K562 (cell line): ENCODE data around the gene SLC39A9. TPM values are rescaled to one million over a fixed set of nuclear protein-coding genes. Genes with fewer than 3 reads are reported as not detected.

Source experiments
- BRD4 ChIP-seq: fragments of 200-600 bp; sonication (generic); IDR thresholded peaks from 2 replicates; pipeline ENCODE4 v1.6.1; 2017; ENCODE audit warnings: inconsistent platforms
- CAMTA2 ChIP-seq: fragments of 250-450 bp; sonication (Bioruptor Pico); conservative IDR thresholded peaks from 2 replicates; pipeline ENCODE4 v1.5.1; 2022
- EHMT2 ChIP-seq: fragments of 450-650 bp; IDR thresholded peaks from 2 replicates; pipeline ENCODE4 v1.6.1; 2018; ENCODE audit warnings: antibody characterized with exemption
- ESRRB ChIP-seq: fragments of 250-450 bp; sonication (Bioruptor Pico); IDR thresholded peaks from 2 replicates; pipeline ENCODE4 v1.5.0; 2020; ENCODE audit warnings: mild to moderate bottlenecking, moderate library complexity, borderline replicate concordance
- FOXP1 ChIP-seq: sonication (generic); formaldehyde crosslinking; IDR thresholded peaks from 2 replicates; pipeline ENCODE4 v1.8.0; 2022; ENCODE audit warnings: mild to moderate bottlenecking, missing genetic modification reagents
- GTF2F1 ChIP-seq: IDR thresholded peaks from 2 replicates; pipeline ENCODE4 v1.6.1; 2011; ENCODE audit warnings: low read depth, low read length, improper control_type of control experiment
- HMG20A ChIP-seq: fragments of 450-650 bp; formaldehyde crosslinking; conservative IDR thresholded peaks from 2 replicates; pipeline ENCODE4 v1.4.0; 2020; ENCODE audit warnings: mild to moderate bottlenecking, mixed read lengths
- HNRNPH1 ChIP-seq: fragments of 200-400 bp; formaldehyde crosslinking; optimal IDR thresholded peaks from 2 replicates; pipeline ENCODE3; 2017; ENCODE audit warnings: low read depth, mild to moderate bottlenecking, low read length, moderate library complexity
- NFE2 ChIP-seq: IDR thresholded peaks from 2 replicates; pipeline ENCODE4 v1.6.1; 2014; ENCODE audit warnings: antibody characterized with exemption, low read depth
- RAD51 ChIP-seq: fragments of 450-650 bp; IDR thresholded peaks from 2 replicates; pipeline ENCODE4 v1.7.1; 2016; ENCODE audit warnings: low read depth, mild to moderate bottlenecking, borderline replicate concordance
- RBFOX2 ChIP-seq: fragments of 200-400 bp; formaldehyde crosslinking; IDR thresholded peaks from 2 replicates; pipeline ENCODE4 v1.6.1; 2017; ENCODE audit warnings: low read depth, mild to moderate bottlenecking, low read length, moderate library complexity
- RBM14 ChIP-seq: fragments of 200-400 bp; formaldehyde crosslinking; IDR thresholded peaks from 2 replicates; pipeline ENCODE4 v1.6.1; 2018; ENCODE audit warnings: low read depth, mild to moderate bottlenecking, low read length, moderate library complexity, borderline replicate concordance; ENCODE audit not compliant: insufficient read depth
- RBM15 ChIP-seq: fragments of 200-400 bp; formaldehyde crosslinking; IDR thresholded peaks from 2 replicates; pipeline ENCODE4 v1.6.1; 2018; ENCODE audit warnings: mild to moderate bottlenecking, low read length, moderate library complexity; ENCODE audit not compliant: insufficient read depth
- RNF2 ChIP-seq: sonication (generic); IDR thresholded peaks from 2 replicates; pipeline ENCODE4 v1.6.1; 2016
- SAFB ChIP-seq: fragments of 200-400 bp; formaldehyde crosslinking; IDR thresholded peaks from 2 replicates; pipeline ENCODE4 v1.6.1; 2017; ENCODE audit warnings: low read depth, low read length, borderline replicate concordance
- SMAD4 ChIP-seq: fragments of 250-450 bp; sonication (Bioruptor Pico); conservative IDR thresholded peaks from 2 replicates; pipeline ENCODE4 v1.8.0; 2021; ENCODE audit warnings: inconsistent platforms, mild to moderate bottlenecking, moderate library complexity
- SMARCB1 ChIP-seq: IDR thresholded peaks from 2 replicates; pipeline ENCODE4 v1.6.1; 2011; ENCODE audit warnings: improper control_type of control experiment, low read depth; ENCODE audit not compliant: insufficient read length
- SP1 ChIP-seq: sonication (generic); formaldehyde crosslinking; IDR thresholded peaks from 2 replicates; pipeline ENCODE4 v1.8.1; 2022; ENCODE audit warnings: mild to moderate bottlenecking, missing genetic modification reagents
- TRIM28 ChIP-seq: fragments of 450-650 bp; IDR thresholded peaks from 2 replicates; pipeline ENCODE4 v1.6.1; 2017
- YY1 ChIP-seq, 3 experiments: IDR thresholded peaks; 2 replicates each; pipeline ENCODE4 v1.6.1; 2011; ENCODE audit warnings: low read length in 2 of 3, mild to moderate bottlenecking in 2 of 3, moderate library complexity in 2 of 3, borderline replicate concordance in 1 of 3, control low read depth in 1 of 3, low read depth in 1 of 3; ENCODE audit not compliant: insufficient read depth in 3 of 3, insufficient replicate concordance in 2 of 3, control insufficient read depth in 1 of 3, insufficient read length in 1 of 3; ENCODE audit errors: extremely low read depth in 1 of 3
- ZFX ChIP-seq: sonication (generic); formaldehyde crosslinking; IDR thresholded peaks from 2 replicates; pipeline ENCODE4 v1.8.0; 2022; ENCODE audit warnings: mild to moderate bottlenecking, missing genetic modification reagents, moderate library complexity
- ZNF12 ChIP-seq: sonication (generic); formaldehyde crosslinking; IDR thresholded peaks from 2 replicates; pipeline ENCODE4 v1.4.0; 2020; ENCODE audit warnings: mild to moderate bottlenecking, missing genetic modification reagents
- ZNF212 ChIP-seq: fragments of 450-650 bp; formaldehyde crosslinking; IDR thresholded peaks from 2 replicates; pipeline ENCODE4 v1.4.0; 2020; ENCODE audit warnings: mild to moderate bottlenecking
- ZNF224 ChIP-seq: sonication (generic); formaldehyde crosslinking; IDR thresholded peaks from 2 replicates; pipeline ENCODE4 v1.8.0; 2022; ENCODE audit warnings: mild to moderate bottlenecking, missing genetic modification reagents
- ZNF507 ChIP-seq: conservative IDR thresholded peaks from 2 replicates; pipeline ENCODE4 v1.6.1; 2017; ENCODE audit warnings: missing genetic modification characterization, missing compliant biosample characterization
- ZNF699 ChIP-seq: fragments of 250-450 bp; sonication (Bioruptor Pico); IDR thresholded peaks from 2 replicates; pipeline ENCODE4 v1.8.0; 2021; ENCODE audit warnings: mild to moderate bottlenecking, moderate library complexity; ENCODE audit not compliant: insufficient replicate concordance
- ZNF76 ChIP-seq: fragments of 250-450 bp; sonication (Bioruptor Pico); IDR thresholded peaks from 2 replicates; pipeline ENCODE4 v1.4.0; 2020; ENCODE audit warnings: mild to moderate bottlenecking, moderate library complexity, borderline replicate concordance
- polyA plus RNA-seq, 8 experiments: library from polyadenylated mRNA; depleted of rRNA in 4 of 8; stranded (reverse) in 5 of 8; unstranded in 3 of 8; fragments of >200 nt; fragmentation: Nextera tagmentation in 2 of 8; fragmentation: Illumina TruSeq in 1 of 8; extraction: Ambion mirVana in 2 of 8; extraction: Trizol in 1 of 8; gene quantifications; 2 replicates each; pipeline versions ENCODE4 v1.2.1 to v1.2.3, GENCODE V29; 2011 to 2014; ENCODE audit warnings: inconsistent platforms in 1 of 8, missing spikeins in 1 of 8
- total RNA-seq, 7 experiments: library from RNA; depleted of rRNA in 6 of 7; stranded (reverse); fragments of >200 nt in 6 of 7; fragmentation: Illumina TruSeq in 2 of 7; extraction: Trizol in 2 of 7; gene quantifications; 2 replicates each; pipeline versions ENCODE4 v1.2.1 to v1.2.3, GENCODE V29; 2011 to 2021; ENCODE audit warnings: low replicate concordance in 1 of 7
- TF ChIP-seq, protein P1 (sequence below): fragments of 450-650 bp; IDR thresholded peaks from 2 replicates; pipeline ENCODE4 v1.6.1; 2016; ENCODE audit warnings: missing biosample characterization, missing genetic modification characterization
- TF ChIP-seq, protein P2 (sequence below): sonication (generic); formaldehyde crosslinking; IDR thresholded peaks from 2 replicates; pipeline ENCODE4 v1.8.0; 2022; ENCODE audit warnings: missing genetic modification reagents, mild to moderate bottlenecking, borderline replicate concordance

SLC39A9 gene
- total and polyA plus RNA-seq, 9 of the 15 experiments (the other 6 are each of a cell fraction or from before 2014, with no cell fraction given), result 18.4 to 66.0 (median 32.5) TPM

GRCh38 chr14:69398053-69398817 lies at the start of gene SLC39A9, which contains the start of gene ERH (continued):
- TF ChIP-seq SMARCB1 (no peak), SMAD4 (CRISPR knock-in tag) (no peak; the same call in 1 of the 2 replicates), HMG20A (CRISPR knock-in tag) (no peak), CAMTA2 (CRISPR knock-in tag) (no peak), ESRRB (CRISPR knock-in tag) (no peak), SP1 (0 out of 2 replicates have a peak, but pooled peaks have one; percentile 26), RBM14 (no peak), FOXP1 (CRISPR knock-in tag) (no peak), EHMT2 (peak; percentile 84), RBM15 (no peak), SAFB (no peak), RBFOX2 (peak; percentile 96), YY1 (IDR thresholded peaks at IDR 0.05; ENCODE audit: borderline replicate concordance in 1 of 3, control insufficient read depth in 1 of 3, extremely low read depth in 1 of 3, insufficient read depth in 3 of 3, insufficient read length in 1 of 3, insufficient replicate concordance in 2 of 3, low read depth in 1 of 3, low read length in 2 of 3) (peak; percentile 70 to 93 (median 91)), ZNF12 (CRISPR knock-in tag) (no peak), RAD51 (no peak), GTF2F1 (no peak), ZNF212 (0 out of 2 replicates have a peak, but pooled peaks have one; percentile 3), BRD4 (peak; percentile 28; the same call in 1 of the 2 replicates), ZNF699 (no peak), ZNF224 (no peak), ZNF76 (CRISPR knock-in tag) (no peak), HNRNPH1 (no peak), ZNF507 (tag) (no peak), ZFX (CRISPR knock-in tag) (peak; percentile 97), NFE2 (no peak), RNF2 (no peak), TRIM28 (no peak)
- TF ChIP-seq, protein P1, sequence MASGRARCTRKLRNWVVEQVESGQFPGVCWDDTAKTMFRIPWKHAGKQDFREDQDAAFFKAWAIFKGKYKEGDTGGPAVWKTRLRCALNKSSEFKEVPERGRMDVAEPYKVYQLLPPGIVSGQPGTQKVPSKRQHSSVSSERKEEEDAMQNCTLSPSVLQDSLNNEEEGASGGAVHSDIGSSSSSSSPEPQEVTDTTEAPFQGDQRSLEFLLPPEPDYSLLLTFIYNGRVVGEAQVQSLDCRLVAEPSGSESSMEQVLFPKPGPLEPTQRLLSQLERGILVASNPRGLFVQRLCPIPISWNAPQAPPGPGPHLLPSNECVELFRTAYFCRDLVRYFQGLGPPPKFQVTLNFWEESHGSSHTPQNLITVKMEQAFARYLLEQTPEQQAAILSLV (tag), result no peak
- TF ChIP-seq, protein P2, sequence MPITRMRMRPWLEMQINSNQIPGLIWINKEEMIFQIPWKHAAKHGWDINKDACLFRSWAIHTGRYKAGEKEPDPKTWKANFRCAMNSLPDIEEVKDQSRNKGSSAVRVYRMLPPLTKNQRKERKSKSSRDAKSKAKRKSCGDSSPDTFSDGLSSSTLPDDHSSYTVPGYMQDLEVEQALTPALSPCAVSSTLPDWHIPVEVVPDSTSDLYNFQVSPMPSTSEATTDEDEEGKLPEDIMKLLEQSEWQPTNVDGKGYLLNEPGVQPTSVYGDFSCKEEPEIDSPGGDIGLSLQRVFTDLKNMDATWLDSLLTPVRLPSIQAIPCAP (CRISPR knock-in tag), result no peak
